ENCODE results near the gene ZC3H12D. TPM values are rescaled to one million over a fixed set of nuclear protein-coding genes. Genes with fewer than 3 reads are reported as not detected.

Gene ZC3H12D
- total RNA-seq, 1 experiment from 2014 or later = not detected

DNA sequence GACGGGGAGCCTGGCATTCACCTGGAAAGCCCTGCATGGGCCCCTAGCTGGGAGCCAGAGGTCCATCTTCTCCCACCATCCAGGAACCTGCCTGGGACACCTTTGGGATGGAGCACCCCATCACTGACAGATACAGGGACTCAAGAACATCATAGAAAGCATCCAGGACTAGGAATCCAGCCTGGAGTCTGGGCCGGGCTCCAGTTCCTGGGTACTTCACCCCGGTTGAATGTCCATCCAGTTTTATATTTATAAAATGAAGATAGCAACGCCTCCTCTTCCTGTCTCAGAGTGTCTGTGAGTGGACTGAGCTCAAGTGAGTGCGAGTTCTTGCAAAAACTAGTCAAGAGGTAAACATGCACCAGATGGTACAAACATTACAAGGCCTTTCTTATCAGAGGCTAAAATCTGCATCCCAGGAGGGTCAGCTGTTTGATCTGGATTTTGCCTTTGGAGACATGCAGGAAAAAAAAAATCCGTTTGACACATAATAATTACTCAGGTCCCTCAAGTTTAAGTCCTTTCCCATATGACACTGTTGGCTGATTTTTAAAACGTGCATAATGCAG is 27.4 kb downstream of the ZC3H12D start:
- H3K36me3 ChIP-seq (ENCODE audit: low read depth, low read length) = no peaks in the 10 kb centered on the region
- no peaks in the 10 kb centered on the region for H3K27me3 ChIP-seq (ENCODE audit: low read length)
- no peaks in the 10 kb centered on the region for H3K79me2 ChIP-seq (ENCODE audit: low read length)
- H3K9ac ChIP-seq (ENCODE audit: low read length) = no peak overlapping the region
- peaks cover 14% of the 10 kb centered on the region for H3K4me1 ChIP-seq (ENCODE audit: insufficient read depth, low read length)
- ChIA-PET CTCF (no interaction called here), POLR2A (ENCODE audit: unreplicated experiment) (interaction anchor here (0.6 kb wide), 1 partner anchor 260 kb away, joined by 4 read pairs; no protein-coding TSS in a partner anchor)
- no peak for TF ChIP-seq EZH2 (IDR thresholded peaks at IDR 0.05; ENCODE audit: low read length, unreplicated experiment)
- TF ChIP-seq, protein P1, sequence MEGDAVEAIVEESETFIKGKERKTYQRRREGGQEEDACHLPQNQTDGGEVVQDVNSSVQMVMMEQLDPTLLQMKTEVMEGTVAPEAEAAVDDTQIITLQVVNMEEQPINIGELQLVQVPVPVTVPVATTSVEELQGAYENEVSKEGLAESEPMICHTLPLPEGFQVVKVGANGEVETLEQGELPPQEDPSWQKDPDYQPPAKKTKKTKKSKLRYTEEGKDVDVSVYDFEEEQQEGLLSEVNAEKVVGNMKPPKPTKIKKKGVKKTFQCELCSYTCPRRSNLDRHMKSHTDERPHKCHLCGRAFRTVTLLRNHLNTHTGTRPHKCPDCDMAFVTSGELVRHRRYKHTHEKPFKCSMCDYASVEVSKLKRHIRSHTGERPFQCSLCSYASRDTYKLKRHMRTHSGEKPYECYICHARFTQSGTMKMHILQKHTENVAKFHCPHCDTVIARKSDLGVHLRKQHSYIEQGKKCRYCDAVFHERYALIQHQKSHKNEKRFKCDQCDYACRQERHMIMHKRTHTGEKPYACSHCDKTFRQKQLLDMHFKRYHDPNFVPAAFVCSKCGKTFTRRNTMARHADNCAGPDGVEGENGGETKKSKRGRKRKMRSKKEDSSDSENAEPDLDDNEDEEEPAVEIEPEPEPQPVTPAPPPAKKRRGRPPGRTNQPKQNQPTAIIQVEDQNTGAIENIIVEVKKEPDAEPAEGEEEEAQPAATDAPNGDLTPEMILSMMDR (conservative IDR thresholded peaks at IDR 0.05; ENCODE audit: low read depth, low read length) = no peak
- intact Hi-C loops (cut with micrococcal nuclease) = no loop called here
- no TSS peak for BruUV-seq (replicated peaks)
- no peak overlapping the region for H3K27ac ChIP-seq (ENCODE audit: low read length)
- no peak overlapping the region for H2AFZ ChIP-seq (ENCODE audit: low read length)
- no peaks in the 10 kb centered on the region for H3K9me3 ChIP-seq (ENCODE audit: low read length)
- no peaks in the 10 kb centered on the region for H3F3A ChIP-seq (ENCODE audit: low read length, unreplicated experiment)
- DNase-seq (no peak), ATAC-seq (no peak)
- no peaks in the 10 kb centered on the region for H3K9me2 ChIP-seq (replicated peaks; ENCODE audit: low read length)
- H3K4me3 ChIP-seq (ENCODE audit: low read length) = no peak overlapping the region
- H3K4me2 ChIP-seq (ENCODE audit: low read length) = no peak overlapping the region
- no peaks in the 10 kb centered on the region for H4K20me1 ChIP-seq (ENCODE audit: low read length)

DNA sequence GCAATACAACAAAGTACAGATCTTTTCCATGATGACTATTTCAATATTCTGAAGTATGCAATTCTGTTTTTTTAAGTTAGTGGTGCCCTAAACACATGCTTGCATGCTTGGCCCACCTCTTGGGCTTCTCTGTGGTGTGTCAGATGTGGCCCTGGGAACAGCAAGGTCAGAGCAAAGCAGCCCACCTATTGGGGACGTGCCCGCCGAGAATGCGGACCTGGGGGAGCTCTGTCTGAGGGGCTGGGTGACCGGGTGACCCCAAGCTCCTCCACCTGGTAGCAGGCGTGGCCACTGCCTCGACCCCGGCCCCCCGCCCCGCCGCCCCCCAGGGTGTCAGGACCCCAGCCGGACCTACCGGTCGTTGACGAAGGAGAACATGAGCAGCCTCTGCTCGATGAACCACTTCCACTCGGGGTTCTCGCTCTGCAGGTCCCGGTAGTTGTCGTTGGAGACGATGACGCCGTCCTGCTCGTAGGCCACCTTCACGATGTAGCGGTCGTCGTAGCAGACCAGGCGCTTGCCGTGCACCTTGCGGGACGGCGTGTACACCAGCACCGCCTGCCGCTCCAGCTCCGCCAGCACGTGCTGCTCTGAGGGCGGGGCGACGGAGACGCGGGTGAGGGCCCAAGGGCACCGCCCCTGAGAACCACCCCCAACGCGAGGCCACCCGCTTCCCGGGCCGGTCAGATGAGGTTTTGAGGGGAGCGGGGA is 28.3 kb downstream of the ZC3H12D start:
- no peak for TF ChIP-seq EZH2 (IDR thresholded peaks at IDR 0.05; ENCODE audit: low read length, unreplicated experiment)
- no peak overlapping the region for H3K4me3 ChIP-seq (ENCODE audit: low read length)
- ATAC-seq (no peak), DNase-seq (no peak)
- no peaks in the 10 kb centered on the region for H3K79me2 ChIP-seq (ENCODE audit: low read length)
- H3K9ac ChIP-seq (ENCODE audit: low read length) = no peak overlapping the region
- CTCF ChIA-PET = no interaction called here
- POLR2A ChIA-PET (ENCODE audit: unreplicated experiment) = no interaction called here
- H3F3A ChIP-seq (ENCODE audit: low read length, unreplicated experiment) = no peaks in the 10 kb centered on the region
- no TSS peak for BruUV-seq (replicated peaks)
- H3K4me2 ChIP-seq (ENCODE audit: low read length) = no peak overlapping the region
- H3K27me3 ChIP-seq (ENCODE audit: low read length) = no peaks in the 10 kb centered on the region
- intact Hi-C loops (cut with micrococcal nuclease) = no loop called here
- no peaks in the 10 kb centered on the region for H4K20me1 ChIP-seq (ENCODE audit: low read length)
- H3K9me2 ChIP-seq (replicated peaks; ENCODE audit: low read length) = no peaks in the 10 kb centered on the region
- H3K9me3 ChIP-seq (ENCODE audit: low read length) = no peaks in the 10 kb centered on the region
- H3K4me1 ChIP-seq (ENCODE audit: insufficient read depth, low read length) = peaks cover 14% of the 10 kb centered on the region
- H2AFZ ChIP-seq (ENCODE audit: low read length) = no peak overlapping the region
- H3K36me3 ChIP-seq (ENCODE audit: low read depth, low read length) = no peaks in the 10 kb centered on the region
- H3K27ac ChIP-seq (ENCODE audit: low read length) = no peak overlapping the region

DNA sequence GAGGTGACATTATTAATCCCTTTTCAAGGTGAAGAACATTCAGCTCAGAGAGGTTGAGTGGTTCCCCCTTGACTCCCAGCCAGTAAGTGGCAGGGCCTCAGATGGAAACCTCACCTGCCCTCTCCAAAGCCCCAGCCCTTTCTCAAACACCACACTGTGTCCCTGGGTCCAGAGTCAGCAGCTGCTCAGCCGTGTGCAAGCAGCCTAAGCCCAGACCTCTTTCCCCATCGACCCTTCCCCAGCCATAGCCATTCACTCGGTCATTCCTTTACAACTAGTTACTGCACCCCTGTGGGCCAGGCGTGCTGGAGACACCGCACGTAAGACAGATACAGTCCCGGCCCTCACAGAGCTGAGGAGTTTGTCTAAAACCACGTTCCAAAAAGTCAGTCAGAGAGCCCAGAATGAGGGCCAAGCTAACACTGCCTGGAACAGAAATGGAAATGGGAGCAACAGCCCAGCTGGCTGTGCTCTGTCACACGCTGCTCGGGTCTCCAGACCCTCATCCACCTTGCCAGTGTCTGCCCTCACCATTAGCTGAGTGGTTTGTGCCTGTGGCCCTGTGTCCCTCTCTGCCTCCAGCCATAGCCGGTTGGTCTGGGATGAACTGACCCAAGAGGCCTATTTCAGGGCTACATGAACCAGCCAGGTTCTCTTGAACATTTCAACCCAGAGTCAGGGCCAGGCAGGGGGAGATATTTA is 29.6 kb downstream of the ZC3H12D start:
- Histone ChIP-seq H3K9me2 (replicated peaks; ENCODE audit: low read length) (no peaks in the 10 kb centered on the region), H4K20me1 (ENCODE audit: low read length) (no peaks in the 10 kb centered on the region), H3K36me3 (ENCODE audit: low read depth, low read length) (no peaks in the 10 kb centered on the region), H3K4me3 (ENCODE audit: low read length) (no peak overlapping the region), H3K9me3 (ENCODE audit: low read length) (no peaks in the 10 kb centered on the region), H3K9ac (ENCODE audit: low read length) (no peak overlapping the region), H3K27me3 (ENCODE audit: low read length) (no peaks in the 10 kb centered on the region), H2AFZ (ENCODE audit: low read length) (no peak overlapping the region), H3F3A (ENCODE audit: low read length, unreplicated experiment) (no peaks in the 10 kb centered on the region), H3K4me2 (ENCODE audit: low read length) (0 out of 2 replicates have a peak overlapping the region, but pooled peaks have one; percentile 49), H3K27ac (ENCODE audit: low read length) (no peak overlapping the region), H3K79me2 (ENCODE audit: low read length) (no peaks in the 10 kb centered on the region), H3K4me1 (ENCODE audit: insufficient read depth, low read length) (peaks cover 14% of the 10 kb centered on the region)
- no peak for ATAC-seq
- DNase-seq = no peak
- no TSS peak for BruUV-seq (replicated peaks)
- TF ChIP-seq, protein P1 (conservative IDR thresholded peaks at IDR 0.05; ENCODE audit: low read depth, low read length) = no peak
- TF ChIP-seq EZH2 (IDR thresholded peaks at IDR 0.05; ENCODE audit: low read length, unreplicated experiment) (no peak), EZH2phosphoT487 (IDR thresholded peaks at IDR 0.05; ENCODE audit: borderline replicate concordance, low read length) (no peak)
- intact Hi-C loops (cut with micrococcal nuclease) = no loop called here
- ChIA-PET POLR2A (ENCODE audit: unreplicated experiment) (interaction anchor here (0.6 kb wide), 1 partner anchor 15 kb away, joined by 5 read pairs; no protein-coding TSS in a partner anchor), CTCF (no interaction called here)

Measured in PC-3 (cell line).